BJ (cell line): ENCODE measurements around the gene APBB2. TPM values are rescaled to one million over a fixed set of nuclear protein-coding genes. Genes with fewer than 3 reads are reported as not detected.

ENCODE experiments used
- CTCF ChIA-PET: fragments of 350-600 bp; formaldehyde crosslinking; extraction: SDS; loops from one replicate; lab custom pipeline; 2021; ENCODE audit warnings: antibody characterized with exemption, inconsistent platforms; lab: Yijun Ruan, JAX
- POLR2A ChIA-PET: fragments of 300-600 bp; sonication (Branson Sonifier 250); formaldehyde crosslinking; extraction: SDS; loops from one replicate; lab custom pipeline; 2021; ENCODE audit warnings: antibody characterized with exemption; lab: Charles Lee
- DNase-seq: peaks from one replicate; pipeline ENCODE4 v3.0.0-alpha.2; 2011; ENCODE audit warnings: low read depth
- H3K27me3 ChIP-seq: 2 replicates; pipeline ENCODE4 v1.6.0; 2011; ENCODE audit warnings: low read length; ENCODE audit not compliant: control insufficient read depth, insufficient read depth
- H3K36me3 ChIP-seq: 2 replicates; pipeline ENCODE4 v1.5.1; 2011; ENCODE audit warnings: low read length; ENCODE audit not compliant: control insufficient read depth, insufficient read depth
- H3K4me3 ChIP-seq: 2 replicates; pipeline ENCODE4 v1.5.1; 2011; ENCODE audit warnings: low read depth, mild to moderate bottlenecking, control low read depth, low read length
- polyA plus RNA-seq: library from polyadenylated mRNA; depleted of rRNA; stranded (reverse); fragments of >200 nt; gene quantifications from 2 replicates; pipeline ENCODE4 v1.2.3, GENCODE V29; 2011
- TF ChIP-seq, protein P1 (sequence below): IDR thresholded peaks from 2 replicates; pipeline ENCODE4 v1.5.1; 2011; ENCODE audit warnings: low read depth, mild to moderate bottlenecking, control low read depth, inconsistent platforms, low read length, moderate library complexity; ENCODE audit not compliant: insufficient read depth

Gene APBB2
- polyA plus RNA-seq, 1 experiment = 50.3 TPM

- TF ChIP-seq, protein P1, sequence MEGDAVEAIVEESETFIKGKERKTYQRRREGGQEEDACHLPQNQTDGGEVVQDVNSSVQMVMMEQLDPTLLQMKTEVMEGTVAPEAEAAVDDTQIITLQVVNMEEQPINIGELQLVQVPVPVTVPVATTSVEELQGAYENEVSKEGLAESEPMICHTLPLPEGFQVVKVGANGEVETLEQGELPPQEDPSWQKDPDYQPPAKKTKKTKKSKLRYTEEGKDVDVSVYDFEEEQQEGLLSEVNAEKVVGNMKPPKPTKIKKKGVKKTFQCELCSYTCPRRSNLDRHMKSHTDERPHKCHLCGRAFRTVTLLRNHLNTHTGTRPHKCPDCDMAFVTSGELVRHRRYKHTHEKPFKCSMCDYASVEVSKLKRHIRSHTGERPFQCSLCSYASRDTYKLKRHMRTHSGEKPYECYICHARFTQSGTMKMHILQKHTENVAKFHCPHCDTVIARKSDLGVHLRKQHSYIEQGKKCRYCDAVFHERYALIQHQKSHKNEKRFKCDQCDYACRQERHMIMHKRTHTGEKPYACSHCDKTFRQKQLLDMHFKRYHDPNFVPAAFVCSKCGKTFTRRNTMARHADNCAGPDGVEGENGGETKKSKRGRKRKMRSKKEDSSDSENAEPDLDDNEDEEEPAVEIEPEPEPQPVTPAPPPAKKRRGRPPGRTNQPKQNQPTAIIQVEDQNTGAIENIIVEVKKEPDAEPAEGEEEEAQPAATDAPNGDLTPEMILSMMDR = no peak
- no peak for DNase-seq
- H3K36me3 ChIP-seq = no peaks in the 10 kb centered on the region
- no peak overlapping the region for H3K4me3 ChIP-seq
- H3K27me3 ChIP-seq = no peaks in the 10 kb centered on the region
- CTCF ChIA-PET = interaction anchor here (0.6 kb wide), 1 partner anchor 53 kb away, joined by 3 read pairs; no protein-coding TSS in a partner anchor
- POLR2A ChIA-PET = no interaction called here
Measured at GRCh38 chr4:41129128-41129754, 85.1 kb downstream of the APBB2 start.

GRCh38 chr4:41125558-41126311, 88.6 kb downstream of the APBB2 start:
- CTCF ChIA-PET = interaction anchor here (0.8 kb wide), 1 partner anchor 14 kb away, joined by 4 read pairs; no protein-coding TSS in a partner anchor
- TF ChIP-seq, protein P1 = no peak
- H3K36me3 ChIP-seq = no peaks in the 10 kb centered on the region
- POLR2A ChIA-PET = no interaction called here
- no peak overlapping the region for H3K4me3 ChIP-seq
- no peak for DNase-seq
- no peaks in the 10 kb centered on the region for H3K27me3 ChIP-seq

DNA sequence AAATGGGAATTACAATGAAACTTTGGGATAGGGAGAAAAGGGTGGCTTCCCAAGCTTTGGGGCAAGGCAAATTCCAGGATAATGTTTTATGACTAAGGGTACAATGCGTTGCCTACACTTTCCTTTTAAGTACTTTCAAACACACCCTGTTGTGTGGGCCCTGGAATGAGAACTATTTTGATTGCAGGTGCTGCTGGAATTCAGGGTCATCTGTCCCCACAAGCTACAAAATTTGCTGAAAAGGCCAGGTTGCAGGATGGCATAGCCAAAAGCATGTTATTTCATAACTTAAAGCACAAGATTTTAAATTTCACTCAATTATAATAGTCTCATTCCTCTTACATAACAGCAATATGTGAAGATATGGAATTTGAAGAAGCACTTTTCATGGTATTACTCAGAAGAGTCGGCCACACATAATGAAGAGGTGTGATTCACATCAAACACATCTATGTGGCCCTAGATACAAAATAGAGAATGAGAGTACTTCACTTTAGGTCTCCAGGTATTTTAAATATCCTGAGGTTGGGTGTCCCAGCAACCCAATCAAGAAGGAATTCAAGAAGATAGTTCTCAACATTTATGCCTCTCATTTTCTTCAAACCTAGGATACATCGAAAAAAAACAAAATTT, 89.3 kb downstream of the APBB2 start:
- CTCF ChIA-PET = interaction anchor here (0.8 to 1.1 kb wide), 2 partner anchors 14 to 87 kb away, joined by 3 to 4 read pairs; no protein-coding TSS in a partner anchor
- POLR2A ChIA-PET = no interaction called here

DNA sequence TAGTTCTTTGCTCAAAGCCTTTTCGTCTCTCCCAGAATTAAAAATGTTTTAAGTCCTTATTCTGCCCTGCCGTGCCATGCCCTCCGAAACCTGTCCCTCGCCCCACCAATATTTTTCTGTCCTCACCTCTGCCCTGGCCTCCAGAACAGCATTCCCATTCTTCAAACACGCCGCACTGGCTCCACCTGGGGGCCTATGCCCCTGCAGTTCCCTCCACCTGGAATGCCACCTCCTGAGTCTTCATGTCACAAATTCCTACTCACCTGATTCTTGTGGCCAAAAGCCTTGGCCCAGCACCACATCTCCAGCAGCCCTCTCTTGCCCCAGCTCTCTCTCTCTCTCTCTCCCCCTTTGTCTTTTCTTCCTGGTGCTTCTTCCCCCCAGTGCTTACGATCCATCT, 91.6 kb downstream of the APBB2 start:
- ChIA-PET POLR2A (no interaction called here), CTCF (interaction anchor here (0.6 kb wide), 2 partner anchors 43 to 144 kb away, joined by 3 read pairs; no protein-coding TSS in a partner anchor)
- TF ChIP-seq, protein P1 = no peak
- no peak for DNase-seq
- Histone ChIP-seq H3K4me3 (no peak overlapping the region), H3K36me3 (no peaks in the 10 kb centered on the region), H3K27me3 (no peaks in the 10 kb centered on the region)

More for the DNA sequence above, 89.3 kb downstream of the APBB2 start:
- Histone ChIP-seq H3K36me3 (no peaks in the 10 kb centered on the region), H3K27me3 (no peaks in the 10 kb centered on the region), H3K4me3 (no peak overlapping the region)
- DNase-seq = no peak
- TF ChIP-seq, protein P1 = no peak

GRCh38 chr4:41122309-41122708, 92.0 kb downstream of the APBB2 start:
- TF ChIP-seq, protein P1 = no peak
- H3K36me3 ChIP-seq = peaks cover 3% of the 10 kb centered on the region; the same call in 1 of the 2 replicates
- no peak for DNase-seq
- ChIA-PET CTCF (interaction anchor here (0.6 to 1.5 kb wide), 3 partner anchors 9 to 144 kb away, joined by 3 to 4 read pairs (median 3); no protein-coding TSS in a partner anchor), POLR2A (no interaction called here)
- H3K27me3 ChIP-seq = no peaks in the 10 kb centered on the region
- H3K4me3 ChIP-seq = no peak overlapping the region
